Endothelial cell of umbilical vein (primary cell): Measurements from ENCODE around the gene SDE2.

Experiments used
- CTCF ChIP-seq, 2 donors: IDR thresholded peaks; 1 replicate in 1 of 2; 2 replicates in 1 of 2; pipeline ENCODE4 v1.5.1; 2011; ENCODE audit warnings: low read length in 2 of 2, mild to moderate bottlenecking in 2 of 2, moderate library complexity in 2 of 2, control low read depth in 1 of 2, inconsistent platforms in 1 of 2, low read depth in 1 of 2; ENCODE audit not compliant: insufficient read depth in 1 of 2; ENCODE audit errors: extremely low read depth in 1 of 2
- EZH2 ChIP-seq: IDR thresholded peaks from 2 replicates; pipeline ENCODE4 v1.6.1; 2012; ENCODE audit warnings: borderline replicate concordance, low read depth, mild to moderate bottlenecking, moderate library complexity, low read length, inconsistent platforms; ENCODE audit not compliant: severe bottlenecking
- JUN ChIP-seq: IDR thresholded peaks from 2 replicates; pipeline ENCODE4 v1.6.1; 2011; ENCODE audit warnings: borderline replicate concordance, low read depth; ENCODE audit not compliant: insufficient read length, insufficient read depth
- POLR2A ChIP-seq: IDR thresholded peaks from 2 replicates; pipeline ENCODE4 v1.6.1; 2012; ENCODE audit warnings: low read depth, mild to moderate bottlenecking, control low read depth, low read length

- TF ChIP-seq POLR2A (no peak), JUN (no peak), CTCF (IDR thresholded peaks at IDR 0.05; ENCODE audit: extremely low read depth in 1 of 2, insufficient read depth in 1 of 2, low read depth in 1 of 2, low read length in 2 of 2) (no peak), EZH2 (no peak)
These were observed 52.3 kb downstream of the SDE2 start for GRCh38 chr1:225946803-225947202.
